ENCODE results near the gene CITED2. TPM values are rescaled to one million over a fixed set of nuclear protein-coding genes. Genes with fewer than 3 reads are reported as not detected.

CITED2 gene
- total RNA-seq, 1 experiment from 2014 or later, result 110 TPM

GRCh38 chr6:139343052-139343750 lies 31.2 kb downstream of the CITED2 start:
- Histone ChIP-seq H3K79me1 (ENCODE audit: insufficient read depth, low read depth, low read length, poor library complexity, severe bottlenecking) (no peaks in the 10 kb centered on the region), H3K56ac (ENCODE audit: insufficient read length, low read depth, low read length) (no peak overlapping the region), H4K8ac (replicated peaks; ENCODE audit: insufficient read length, low read depth, low read length) (no peak overlapping the region), H2BK5ac (ENCODE audit: insufficient read length, low read length) (no peak overlapping the region), H2BK20ac (ENCODE audit: low read depth, low read length, poor library complexity, severe bottlenecking) (no peak overlapping the region), H3K23ac (ENCODE audit: insufficient read length, low read depth, low read length) (no peak overlapping the region), H3K14ac (ENCODE audit: insufficient read depth, low read length) (no peak overlapping the region), H3K23me2 (ENCODE audit: insufficient read length, low read depth, low read length, poor library complexity, severe bottlenecking) (no peaks in the 10 kb centered on the region), H3K9me3 (ENCODE audit: control insufficient read depth, low read depth, low read length) (no peaks in the 10 kb centered on the region), H3K79me2 (ENCODE audit: insufficient read depth, low read length) (no peaks in the 10 kb centered on the region), H3K4me1 (ENCODE audit: insufficient read depth, low read length) (peaks cover 6% of the 10 kb centered on the region; the same call in 1 of the 2 replicates), H3K27me3 (ENCODE audit: insufficient read depth, low read length) (no peaks in the 10 kb centered on the region), H3K9ac (ENCODE audit: extremely low read depth, insufficient read length, low read length) (no peak overlapping the region), H3K4me2 (ENCODE audit: insufficient read depth, insufficient read length, low read length) (no peak overlapping the region), H4K5ac (ENCODE audit: insufficient read length, low read depth, low read length) (no peak overlapping the region), H4K91ac (ENCODE audit: insufficient read length, low read depth, low read length) (no peak overlapping the region), H2BK15ac (ENCODE audit: low read depth, low read length) (no peak overlapping the region), H3K18ac (ENCODE audit: insufficient read length, low read depth, low read length) (no peak overlapping the region), H2BK120ac (ENCODE audit: low read depth, low read length, poor library complexity, severe bottlenecking) (no peak overlapping the region), H4K20me1 (ENCODE audit: control insufficient read depth, insufficient read depth, insufficient read length) (no peaks in the 10 kb centered on the region), H2AFZ (ENCODE audit: low read length) (no peak overlapping the region), H3T11ph (ENCODE audit: low read length) (no peak overlapping the region), H3K27ac (ENCODE audit: insufficient read length, low read depth, low read length) (no peak overlapping the region), H2BK12ac (ENCODE audit: insufficient read length, low read depth, low read length) (no peak overlapping the region), H2AK5ac (ENCODE audit: insufficient read length, low read length) (no peak overlapping the region), H3K4ac (ENCODE audit: low read depth, low read length) (no peak overlapping the region)
- Mint-ChIP-seq H3K27me3 (ENCODE audit: low read depth) (no peaks in the 10 kb centered on the region), H3K4me3 (no peak overlapping the region), H3K27ac (no peak overlapping the region), H3K36me3 (ENCODE audit: insufficient read depth in 1 of 3, low read depth in 3 of 3) (peaks cover 0 to 10% (median 0%) of the 10 kb centered on the region in 3 experiments; a peak in 2 of 7 replicates), H3K9me3 (no peaks in the 10 kb centered on the region; a peak in 1 of 5 replicates), H3K4me1 (peaks cover 29 to 30% of the 10 kb centered on the region in 2 experiments)
- no peak for DNase-seq
- no peak for TF ChIP-seq CTCF (conservative IDR thresholded peaks at IDR 0.05)
- WGBS (ENCODE audit: extremely low coverage, insufficient read length, low lambda C conversion rate), result no CpG with 5 or more reads among the region's 2 CpGs
